DMS153 treated with DMSO at 0.1 percent for 48 hours (cell line): ENCODE data around the gene TBCD.

ENCODE experiments used
- DNase-seq: peaks from one replicate; lab custom pipeline; 2025; ENCODE audit not compliant: unreplicated experiment; lab: John Stamatoyannopoulos, UW

Gene TBCD

DNA sequence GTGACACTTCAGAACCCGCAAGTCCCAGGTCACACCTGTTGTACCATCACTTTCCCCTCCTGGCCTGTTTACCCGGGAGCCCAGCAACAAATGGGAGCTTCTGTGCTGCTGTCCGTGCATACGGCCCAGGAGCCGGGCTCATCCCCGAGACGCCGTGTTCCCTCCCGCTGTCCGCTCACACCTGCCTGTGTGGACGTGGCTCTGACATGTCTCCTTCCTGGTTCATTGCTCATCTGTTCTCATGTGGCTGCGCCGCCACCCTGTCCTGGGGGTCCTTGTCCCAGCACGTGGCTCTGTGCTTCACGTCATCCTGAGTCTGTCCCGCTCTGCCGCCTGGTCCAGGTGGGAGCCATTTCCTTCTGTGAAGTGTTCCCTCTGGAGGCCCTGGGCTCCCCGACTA, 37.9 kb downstream of the TBCD start:
- no peak for DNase-seq

DNA sequence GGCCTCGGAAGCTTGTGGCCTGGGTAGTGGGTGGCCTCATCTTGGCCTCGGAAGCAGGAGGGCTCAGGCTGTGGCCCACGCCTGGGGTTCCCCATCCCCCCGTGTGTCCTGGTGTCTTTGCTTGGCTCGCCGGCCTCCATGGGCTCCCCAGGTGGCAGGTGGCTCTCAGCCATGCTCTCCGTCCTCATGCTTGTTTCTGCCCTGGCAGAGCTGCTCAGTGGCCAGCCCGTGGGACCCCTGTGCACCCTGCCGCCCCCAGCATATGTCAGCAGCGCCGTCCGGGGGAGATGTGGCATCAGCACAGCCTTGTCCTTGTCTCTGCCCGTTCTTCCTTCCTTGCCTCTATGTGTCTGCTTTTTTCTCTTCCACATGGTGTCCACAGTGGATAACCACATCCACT, 38.5 kb downstream of the TBCD start:
- DNase-seq = no peak

GRCh38 chr17:82791532-82791931, 39.7 kb downstream of the TBCD start:
- DNase-seq = no peak

DNA sequence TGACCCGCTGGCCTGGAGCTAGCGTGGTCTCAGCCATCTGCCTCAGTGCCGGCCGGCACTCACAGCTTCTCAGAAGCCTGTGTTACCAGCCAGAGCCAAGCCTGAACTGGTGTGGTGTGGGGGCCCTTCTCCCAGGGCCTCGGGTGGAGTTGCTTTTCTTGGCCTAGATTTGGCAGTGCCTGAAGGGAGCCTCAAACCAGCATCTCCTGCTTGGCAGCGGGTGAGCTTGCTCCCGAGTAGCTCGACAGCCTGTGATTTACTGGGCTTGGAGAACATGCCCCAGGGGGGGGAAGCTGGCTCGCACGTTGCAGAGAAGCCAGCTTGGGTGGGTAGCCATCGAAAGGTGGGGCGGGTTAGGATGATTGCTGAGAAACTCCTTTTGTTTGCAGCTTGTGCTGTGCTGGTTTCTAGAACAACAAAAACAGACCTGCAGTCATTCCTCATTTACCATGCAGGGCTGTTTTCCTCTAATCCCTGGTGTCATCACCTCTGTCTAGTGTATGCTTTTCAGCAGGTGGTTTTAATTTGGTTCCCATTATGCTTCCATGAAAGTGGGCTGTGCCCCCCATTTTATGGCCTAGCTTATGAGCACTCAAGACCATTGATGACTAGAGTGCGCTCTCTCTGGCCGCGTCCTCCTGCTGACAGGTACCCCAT, 42.2 kb downstream of the TBCD start:
- DNase-seq = no peak

GRCh38 chr17:82794781-82795482, 43.1 kb downstream of the TBCD start:
- DNase-seq = no peak

- no peak for DNase-seq
Observed at GRCh38 chr17:82795615-82796014, 43.8 kb downstream of the TBCD start.

DNA sequence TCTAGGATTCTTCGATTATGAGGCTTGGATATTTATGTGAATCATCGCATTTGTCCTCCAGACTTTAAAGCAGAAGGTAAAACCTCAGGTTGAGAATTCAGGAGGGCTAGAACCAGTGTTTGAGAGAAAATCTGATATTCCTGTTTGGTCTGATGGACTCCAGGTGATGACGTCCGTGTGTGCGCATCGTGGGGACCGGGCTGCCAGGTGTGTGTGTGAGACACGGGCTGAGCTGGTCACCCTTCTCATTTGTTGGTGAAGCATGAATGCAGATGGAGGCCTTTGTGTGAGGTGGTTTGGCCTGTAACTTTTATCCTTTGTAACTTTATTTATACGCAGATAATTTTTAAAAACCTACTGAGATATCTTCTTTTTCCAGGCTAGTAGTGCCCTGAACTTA, 45.2 kb downstream of the TBCD start:
- no peak for DNase-seq

- no peak for DNase-seq
Observed at GRCh38 chr17:82798752-82799151, 46.9 kb downstream of the TBCD start.

- DNase-seq = no peak
Observed at GRCh38 chr17:82799591-82799990, 47.7 kb downstream of the TBCD start.

GRCh38 chr17:82800885-82801284, 49.0 kb downstream of the TBCD start:
- no peak for DNase-seq

- DNase-seq = no peak
Observed at GRCh38 chr17:82801377-82801970, 49.6 kb downstream of the TBCD start.

GRCh38 chr17:82802075-82802780, 50.4 kb downstream of the TBCD start:
- DNase-seq = no peak

GRCh38 chr17:82803185-82803584, 51.3 kb downstream of the TBCD start:
- DNase-seq = no peak

- DNase-seq = no peak
Observed at GRCh38 chr17:82803606-82804005, 51.7 kb downstream of the TBCD start.

DNA sequence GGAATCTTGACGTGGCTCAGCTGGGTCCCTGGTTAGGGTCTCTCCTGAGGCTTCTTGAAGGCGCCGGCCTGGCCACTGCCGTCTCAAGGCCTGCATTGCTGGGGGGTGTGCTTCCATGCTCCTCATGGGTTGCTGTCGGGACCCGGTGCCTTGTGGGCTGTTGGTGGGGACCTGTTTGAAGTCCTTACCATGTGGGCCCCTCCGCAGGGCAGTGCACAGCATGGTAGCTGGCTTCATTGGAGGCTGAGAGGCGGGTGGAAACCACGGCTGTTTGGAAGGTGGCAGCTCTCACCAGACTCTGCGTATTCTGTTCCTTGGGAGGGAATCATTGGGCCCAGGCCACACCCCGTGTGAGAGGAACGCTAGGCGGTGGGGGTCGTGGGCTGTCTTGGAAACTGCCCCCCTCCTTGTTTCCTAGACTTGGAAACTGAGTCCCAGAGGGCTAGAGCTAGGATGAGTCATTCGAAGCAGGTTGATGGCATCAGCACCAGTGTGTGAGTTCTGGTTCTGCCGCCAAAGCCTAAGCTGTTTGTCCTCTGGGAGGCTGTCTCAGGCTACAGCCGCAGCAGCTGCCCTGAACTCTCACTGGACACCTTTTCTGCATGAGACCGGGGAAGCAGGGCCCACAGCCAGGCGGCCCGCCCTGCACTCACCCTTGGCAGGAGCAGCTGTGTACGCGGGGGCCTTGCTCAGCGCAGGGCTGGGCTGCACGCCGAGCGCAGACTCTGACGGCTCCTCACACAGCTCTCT, 52.8 kb downstream of the TBCD start:
- DNase-seq = no peak

GRCh38 chr17:82805254-82805653, 53.4 kb downstream of the TBCD start:
- no peak for DNase-seq

GRCh38 chr17:82805823-82806222, 54.0 kb downstream of the TBCD start:
- no peak for DNase-seq

GRCh38 chr17:82806645-82807044, 54.8 kb downstream of the TBCD start:
- DNase-seq = no peak

GRCh38 chr17:82807101-82807500, 55.2 kb downstream of the TBCD start:
- no peak for DNase-seq

DNA sequence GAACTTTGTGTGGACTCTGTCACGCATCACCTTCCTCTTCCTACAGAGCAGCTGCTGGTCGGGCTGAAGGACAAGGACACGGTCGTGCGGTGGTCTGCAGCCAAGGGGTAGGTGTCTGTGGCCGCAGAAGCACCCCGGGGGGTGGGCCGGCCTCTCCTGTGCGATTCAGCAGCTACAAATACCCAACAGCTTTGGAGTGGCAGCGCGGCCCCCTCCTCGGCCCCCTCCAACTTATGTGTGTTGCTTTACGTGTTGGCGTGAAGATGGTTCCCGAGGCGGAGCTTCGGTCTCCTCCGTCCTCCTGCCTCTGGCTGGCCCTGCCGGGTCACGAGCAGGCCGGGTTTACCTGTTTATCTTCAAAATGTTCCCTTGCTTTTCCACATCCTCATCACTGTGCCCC, 55.7 kb downstream of the TBCD start:
- DNase-seq = no peak

GRCh38 chr17:82808006-82808405, 56.1 kb downstream of the TBCD start:
- DNase-seq = no peak
